Activated T-cell treated with anti-CD3 and anti-CD28 coated beads, Interleukin-2, amount 50 U/mL, for 4 hours (primary cell): Measurements from ENCODE around the gene NSMF. TPM values are rescaled to one million over a fixed set of nuclear protein-coding genes. Genes with fewer than 3 reads are reported as not detected.
A peak's percentile ranks its signal among the peaks of the same experiment; 100 is the strongest.

Experiments used
- ATAC-seq, 2 donors: fragments of 200-7000 bp; cut with Tn5 transposase; one replicate each; pipeline ENCODE4 v1.10.0; 2021
- DNase-seq: peaks from one replicate; pipeline ENCODE4 v3.0.0-alpha.2; 2020
- H3K27me3 Mint-ChIP-seq: one replicate; pipeline ENCODE4 v1.8.0; 2021; ENCODE audit warnings: low read depth, mixed read lengths
- H3K36me3 Mint-ChIP-seq: one replicate; pipeline ENCODE4 v1.8.0; 2022; ENCODE audit warnings: mixed read lengths; ENCODE audit not compliant: insufficient read depth
- H3K4me1 Mint-ChIP-seq: one replicate; pipeline ENCODE4 v1.8.0; 2021; ENCODE audit warnings: low read depth, mixed read lengths
- H3K4me3 Mint-ChIP-seq: one replicate; pipeline ENCODE4 v1.8.0; 2021; ENCODE audit warnings: mild to moderate bottlenecking, moderate library complexity, mixed read lengths
- H3K9me3 Mint-ChIP-seq: one replicate; pipeline ENCODE4 v1.8.0; 2021; ENCODE audit warnings: mixed read lengths
- total RNA-seq, 3 donors: library from RNA; stranded (reverse); gene quantifications; one replicate each; pipeline ENCODE4 v1.2.1, GENCODE V29; 2021

The NSMF gene
- total RNA-seq, 3 donors from 2014 or later: 69.5 to 89.1 (median 87.7) TPM

- H3K36me3 Mint-ChIP-seq: no peaks in the 10 kb centered on the region
- peaks cover 15% of the 10 kb centered on the region for H3K4me1 Mint-ChIP-seq
- no peaks in the 10 kb centered on the region for H3K9me3 Mint-ChIP-seq
- no peak overlapping the region for H3K4me3 Mint-ChIP-seq
- no peak for ATAC-seq
- peaks cover 16% of the 10 kb centered on the region for H3K27me3 Mint-ChIP-seq
- DNase-seq: no peak
These were observed 14.9 kb downstream of the NSMF start for GRCh38 chr9:137444106-137444790.

- Mint-ChIP-seq H3K9me3 (no peaks in the 10 kb centered on the region), H3K4me3 (peak overlapping the region; percentile 59), H3K36me3 (no peaks in the 10 kb centered on the region), H3K4me1 (peaks cover 13% of the 10 kb centered on the region), H3K27me3 (peaks cover 16% of the 10 kb centered on the region)
- DNase-seq: no peak
- ATAC-seq: no peak
These were observed 17.2 kb downstream of the NSMF start for GRCh38 chr9:137441935-137442321.

DNA sequence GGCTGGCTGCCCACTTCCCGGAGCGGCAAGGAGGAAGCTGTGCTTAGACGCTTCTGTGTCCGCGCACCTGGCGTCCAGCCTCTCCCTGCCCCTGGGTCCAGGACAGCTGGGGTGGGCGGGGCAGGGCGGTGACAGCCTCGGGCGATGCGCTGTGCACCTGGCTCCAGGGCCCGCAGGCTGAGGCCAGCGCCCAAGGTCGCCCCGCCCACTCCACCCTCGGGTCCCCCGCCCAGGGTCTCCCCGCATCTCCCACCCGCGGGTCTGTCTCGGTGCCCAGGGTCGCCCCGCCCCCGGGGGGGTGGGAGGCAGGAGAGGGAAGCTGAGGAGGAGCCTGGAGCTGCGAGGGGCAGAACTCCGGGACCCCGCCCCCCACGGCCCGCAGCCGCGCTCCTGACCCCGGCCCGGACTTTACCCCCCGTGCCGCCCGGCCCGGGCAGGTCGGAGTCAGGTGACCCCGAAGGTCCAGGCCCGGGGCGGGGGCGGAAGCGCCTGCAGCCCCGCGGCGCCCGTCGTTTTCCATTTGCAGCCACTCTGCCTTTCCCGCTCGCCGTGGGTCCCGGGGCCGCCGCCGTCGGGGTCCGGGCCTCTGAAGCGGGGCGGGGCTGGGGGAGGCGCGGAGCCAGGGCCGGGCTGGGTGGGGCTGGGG, 17.7 kb downstream of the NSMF start, which contains the start of gene ENTPD8:
Gene ENTPD8 (minus strand): TSS at position 69 of the 646 bp plus-strand sequence. CDS start 3,072 bp downstream, outside the sequence.
- no peaks in the 10 kb centered on the region for H3K9me3 Mint-ChIP-seq
- H3K4me1 Mint-ChIP-seq: peaks cover 13% of the 10 kb centered on the region
- peaks cover 16% of the 10 kb centered on the region for H3K27me3 Mint-ChIP-seq
- DNase-seq (no peak), ATAC-seq (peak; percentile 22 to 28)
- H3K36me3 Mint-ChIP-seq: no peaks in the 10 kb centered on the region
- H3K4me3 Mint-ChIP-seq: peak within 1 kb of the TSS; percentile 59

DNA sequence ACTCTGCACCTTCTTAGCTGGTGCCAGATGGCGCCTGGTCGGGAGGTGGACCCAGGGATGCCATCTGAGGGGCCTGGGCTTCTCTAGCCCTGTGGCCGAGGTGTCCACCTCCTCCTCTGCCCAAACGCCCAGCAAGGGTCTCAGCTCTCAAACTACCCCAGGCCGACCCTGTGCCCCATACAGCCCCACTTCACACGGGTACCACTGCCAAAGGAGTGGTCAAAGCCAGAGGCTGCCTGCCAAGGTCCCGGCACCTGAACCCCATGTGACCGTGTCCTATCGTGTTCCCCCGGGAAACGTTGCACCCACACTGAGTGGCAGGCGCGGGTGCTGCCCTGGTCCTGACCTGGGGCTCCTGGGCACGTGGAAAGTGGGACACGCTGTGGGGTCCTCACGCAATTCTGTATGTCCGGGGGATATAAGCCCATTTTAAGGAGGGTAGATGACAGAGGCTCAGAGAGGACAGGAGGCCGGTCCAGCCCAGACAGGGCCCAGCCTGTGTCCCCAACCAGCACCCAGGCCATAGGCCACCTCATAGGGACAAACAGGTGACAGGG, 19.9 kb downstream of the NSMF start:
- Mint-ChIP-seq H3K9me3 (no peaks in the 10 kb centered on the region), H3K4me3 (no peak overlapping the region), H3K27me3 (peaks cover 15% of the 10 kb centered on the region), H3K36me3 (no peaks in the 10 kb centered on the region), H3K4me1 (peaks cover 3% of the 10 kb centered on the region)
- DNase-seq (no peak), ATAC-seq (no peak)

DNA sequence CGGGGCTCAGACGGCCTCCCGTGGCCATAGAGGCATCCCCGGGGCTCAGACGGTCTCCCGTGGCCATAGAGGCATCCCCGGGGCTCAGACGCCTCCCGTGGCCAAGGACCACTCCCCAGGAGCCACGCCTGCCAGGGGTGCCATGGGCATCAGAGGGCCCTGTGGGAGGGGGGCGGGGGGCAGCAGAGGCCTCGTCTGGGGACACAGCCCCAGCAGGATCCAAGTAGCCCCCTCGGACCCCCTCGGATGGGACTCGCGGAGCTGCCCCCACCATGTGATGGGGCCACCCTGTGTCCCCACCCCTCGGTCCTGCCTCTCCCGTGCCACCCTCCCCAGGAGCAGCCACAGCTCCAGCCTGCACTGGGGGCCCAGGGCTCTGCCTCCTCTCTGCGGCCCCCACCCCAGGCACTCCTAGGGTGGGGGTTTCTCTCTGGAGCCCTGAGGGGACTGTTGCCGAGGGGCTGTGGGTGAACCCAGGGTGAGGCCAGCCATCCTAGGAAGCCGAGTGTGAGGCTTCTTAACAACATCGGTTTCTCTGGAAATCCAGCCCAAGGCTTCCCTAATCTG, 20.5 kb downstream of the NSMF start:
- ATAC-seq (no peak), DNase-seq (no peak)
- Mint-ChIP-seq H3K9me3 (no peaks in the 10 kb centered on the region), H3K36me3 (no peaks in the 10 kb centered on the region), H3K27me3 (peaks cover 15% of the 10 kb centered on the region), H3K4me3 (no peak overlapping the region), H3K4me1 (peaks cover 3% of the 10 kb centered on the region)

GRCh38 chr9:137437691-137438590, 21.2 kb downstream of the NSMF start:
- no peak overlapping the region for H3K4me3 Mint-ChIP-seq
- H3K9me3 Mint-ChIP-seq: no peaks in the 10 kb centered on the region
- H3K36me3 Mint-ChIP-seq: no peaks in the 10 kb centered on the region
- ATAC-seq (no peak), DNase-seq (no peak)
- H3K4me1 Mint-ChIP-seq: peaks cover 3% of the 10 kb centered on the region
- H3K27me3 Mint-ChIP-seq: peaks cover 12% of the 10 kb centered on the region

DNA sequence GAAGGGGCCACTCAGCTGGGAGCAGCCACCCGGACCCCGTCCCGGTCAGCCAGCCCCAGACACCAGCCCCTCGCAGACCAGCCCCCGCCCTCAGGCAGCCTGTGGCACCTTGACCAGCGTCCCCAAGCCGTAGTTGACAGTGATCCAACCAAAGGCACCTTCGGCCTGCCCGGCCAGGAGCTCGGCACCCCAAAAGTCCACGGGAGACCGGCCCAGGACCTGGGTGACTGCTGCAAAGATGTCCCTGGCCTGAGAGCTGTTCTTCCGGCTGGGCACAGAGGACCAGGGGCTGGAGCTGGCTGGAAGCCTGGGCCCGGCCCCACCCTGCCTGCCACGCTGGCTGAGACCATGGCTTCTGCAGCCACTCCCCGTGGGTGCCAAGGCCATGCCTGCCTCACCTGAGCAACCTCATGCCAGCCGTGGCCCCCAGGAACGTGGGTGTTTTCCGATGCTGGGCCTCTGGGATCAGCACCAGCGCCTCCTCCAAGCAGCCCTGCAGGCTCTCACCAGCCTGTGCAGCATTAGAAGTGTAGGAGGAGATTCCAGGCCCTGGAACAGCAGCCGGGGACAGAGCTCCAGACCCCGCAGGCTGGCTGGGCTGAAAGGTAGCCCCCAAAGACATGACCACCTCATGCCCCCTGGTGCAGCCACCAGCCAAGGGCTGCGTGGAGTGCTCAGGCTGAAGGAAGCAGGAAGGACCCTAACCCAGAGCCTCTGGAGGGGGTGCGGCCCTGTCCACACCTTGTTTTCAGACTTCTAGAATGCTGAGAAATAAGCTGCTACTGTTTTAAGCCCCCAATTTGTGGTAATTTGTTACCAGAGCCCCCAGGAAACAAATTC, 22.2 kb downstream of the NSMF start:
- H3K9me3 Mint-ChIP-seq: no peaks in the 10 kb centered on the region
- H3K36me3 Mint-ChIP-seq: no peaks in the 10 kb centered on the region
- ATAC-seq (no peak), DNase-seq (no peak)
- H3K4me1 Mint-ChIP-seq: peaks cover 2% of the 10 kb centered on the region
- peaks cover 6% of the 10 kb centered on the region for H3K27me3 Mint-ChIP-seq
- no peak overlapping the region for H3K4me3 Mint-ChIP-seq

DNA sequence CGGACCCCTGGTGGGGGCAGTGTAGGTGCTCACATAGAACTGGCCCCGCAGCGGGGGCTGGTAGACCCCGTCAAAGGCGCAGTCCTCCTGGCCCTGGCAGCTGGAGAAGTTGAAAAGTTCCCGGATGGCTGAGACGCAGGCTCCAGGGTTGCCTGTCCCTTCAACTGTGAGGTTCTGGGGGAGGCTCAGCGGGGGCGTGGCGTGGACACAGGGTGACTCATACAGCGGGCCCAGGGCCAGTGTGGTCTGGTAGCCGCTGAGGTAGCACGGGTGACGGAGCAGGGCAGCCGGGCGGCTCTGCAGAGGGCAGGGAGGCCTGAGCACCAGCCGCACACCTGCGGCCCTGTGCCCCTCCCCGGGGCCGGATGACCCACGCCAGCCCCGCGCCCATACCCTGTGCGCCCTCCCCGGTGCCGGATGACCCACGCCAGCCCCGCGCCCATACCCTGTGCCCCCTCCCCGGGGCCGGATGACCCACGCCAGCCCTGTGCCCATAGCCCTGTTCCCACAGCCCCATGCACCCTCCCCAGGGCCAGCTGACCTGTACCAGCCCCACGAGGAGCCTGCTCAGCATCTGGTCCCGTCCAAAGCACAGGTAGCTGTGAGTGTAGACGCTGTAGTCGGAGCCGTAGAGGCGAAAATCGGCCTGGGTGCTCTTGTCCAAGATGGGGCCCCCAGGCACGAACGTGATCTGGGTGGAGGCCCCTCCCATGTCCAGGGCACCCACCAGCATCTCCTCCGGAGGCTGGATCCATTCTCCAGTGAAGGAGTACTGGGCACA, 23.0 kb downstream of the NSMF start:
- no peak overlapping the region for H3K4me3 Mint-ChIP-seq
- DNase-seq (no peak), ATAC-seq (no peak)
- H3K9me3 Mint-ChIP-seq: no peaks in the 10 kb centered on the region
- no peaks in the 10 kb centered on the region for H3K36me3 Mint-ChIP-seq
- peaks cover 4% of the 10 kb centered on the region for H3K27me3 Mint-ChIP-seq
- H3K4me1 Mint-ChIP-seq: no peaks in the 10 kb centered on the region

DNA sequence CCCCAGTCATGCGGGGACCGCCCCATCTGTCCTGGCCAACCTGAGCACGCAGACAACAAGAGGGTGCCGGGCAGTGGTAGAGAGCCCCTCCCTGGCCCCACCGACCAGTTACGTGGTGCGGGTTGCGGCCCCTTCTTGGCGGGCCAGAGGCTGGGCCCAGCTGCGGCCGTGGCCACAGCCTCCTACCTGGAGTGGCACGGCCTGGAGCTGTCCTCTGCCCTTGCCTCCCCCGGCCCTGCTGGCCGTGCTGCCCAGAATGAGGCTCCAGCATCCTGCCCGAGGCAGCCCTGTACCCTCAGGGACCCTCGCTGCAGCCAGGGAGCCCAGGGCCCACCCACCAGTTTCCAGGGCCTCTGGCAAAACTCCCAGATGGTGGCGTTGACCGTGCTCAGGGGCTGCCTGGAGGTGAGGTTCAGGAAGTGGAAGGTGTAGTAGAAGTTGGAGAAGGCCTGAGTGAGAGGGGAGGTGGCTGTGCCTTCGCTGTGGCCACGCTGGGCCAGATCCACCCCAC, 23.7 kb downstream of the NSMF start:
- no peak for DNase-seq
- peaks cover 4% of the 10 kb centered on the region for H3K27me3 Mint-ChIP-seq
- H3K36me3 Mint-ChIP-seq: no peaks in the 10 kb centered on the region
- ATAC-seq: no peak
- no peaks in the 10 kb centered on the region for H3K4me1 Mint-ChIP-seq
- H3K4me3 Mint-ChIP-seq: no peak overlapping the region
- H3K9me3 Mint-ChIP-seq: no peaks in the 10 kb centered on the region

DNA sequence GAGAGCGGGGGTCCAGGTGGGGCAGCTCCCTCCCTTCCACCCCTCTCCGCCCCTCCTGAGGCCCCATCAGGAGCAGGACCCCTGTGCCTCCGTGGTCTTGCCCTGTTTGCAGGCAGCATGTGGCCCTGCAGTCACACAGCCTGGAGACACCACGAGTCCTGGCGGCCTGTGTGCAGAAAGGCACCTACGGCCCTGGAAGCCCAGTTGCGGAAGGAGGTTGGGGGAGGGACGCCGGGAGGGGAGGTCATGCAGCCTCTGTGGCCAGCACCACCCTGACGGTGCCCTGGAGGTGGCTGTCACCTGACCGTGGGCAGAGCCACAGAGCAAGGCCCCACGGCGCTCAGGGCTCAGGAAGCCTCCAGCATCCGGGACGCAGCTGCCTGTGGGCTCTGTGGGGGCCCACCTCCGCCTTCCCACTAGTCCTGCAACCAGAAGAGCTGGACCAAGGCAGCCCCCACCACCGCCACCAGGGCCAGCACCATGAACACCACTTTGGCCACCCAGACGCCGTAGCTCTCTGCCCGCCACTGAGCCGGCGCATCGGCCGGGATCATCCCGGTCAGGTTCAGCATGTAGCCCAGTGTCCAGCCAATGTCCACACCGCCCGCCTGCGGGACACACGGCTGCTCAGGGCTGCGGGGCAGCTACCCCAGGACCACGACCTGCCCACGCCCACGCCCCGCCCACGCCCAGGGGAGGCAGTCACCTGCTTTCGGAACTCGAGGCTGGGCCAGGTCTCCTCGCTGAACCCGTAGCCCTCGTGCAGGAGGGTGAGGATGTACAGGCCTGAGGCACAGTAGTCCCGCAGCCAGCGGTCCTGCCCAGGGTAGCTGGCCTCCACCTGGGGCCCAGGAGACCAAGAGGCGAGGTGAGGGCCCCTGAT, 24.4 kb downstream of the NSMF start:
- H3K27me3 Mint-ChIP-seq: peaks cover 4% of the 10 kb centered on the region
- no peaks in the 10 kb centered on the region for H3K4me1 Mint-ChIP-seq
- no peaks in the 10 kb centered on the region for H3K36me3 Mint-ChIP-seq
- DNase-seq: no peak
- no peak overlapping the region for H3K4me3 Mint-ChIP-seq
- no peaks in the 10 kb centered on the region for H3K9me3 Mint-ChIP-seq
- ATAC-seq: no peak

- Mint-ChIP-seq H3K4me3 (no peak overlapping the region), H3K27me3 (no peaks in the 10 kb centered on the region), H3K36me3 (no peaks in the 10 kb centered on the region), H3K9me3 (no peaks in the 10 kb centered on the region), H3K4me1 (no peaks in the 10 kb centered on the region)
- no peak for ATAC-seq
- no peak for DNase-seq
These were observed 25.2 kb downstream of the NSMF start for GRCh38 chr9:137433916-137434431.
